Hepatocyte (in vitro differentiated cells): ENCODE results near the gene GTF2IRD2.
"Not testable (repeated sequence)": the region's sequence is repeated elsewhere in the genome, so short reads cannot be mapped to it uniquely, and the experiment has no call there.

Experiments
- EZH2phosphoT487 ChIP-seq: fragments of 200-600 bp; sonication (generic); IDR thresholded peaks from one replicate; pipeline ENCODE4 v1.6.1; 2018; ENCODE audit warnings: antibody characterized with exemption, mild to moderate bottlenecking, low read depth, moderate library complexity; ENCODE audit not compliant: unreplicated experiment, severe bottlenecking
- TF ChIP-seq, protein P1 (sequence below): fragments of 200-600 bp; sonication (generic); IDR thresholded peaks from 2 replicates; pipeline ENCODE4 v1.5.1; 2016; ENCODE audit warnings: antibody characterized with exemption, mild to moderate bottlenecking; ENCODE audit not compliant: poor library complexity

DNA sequence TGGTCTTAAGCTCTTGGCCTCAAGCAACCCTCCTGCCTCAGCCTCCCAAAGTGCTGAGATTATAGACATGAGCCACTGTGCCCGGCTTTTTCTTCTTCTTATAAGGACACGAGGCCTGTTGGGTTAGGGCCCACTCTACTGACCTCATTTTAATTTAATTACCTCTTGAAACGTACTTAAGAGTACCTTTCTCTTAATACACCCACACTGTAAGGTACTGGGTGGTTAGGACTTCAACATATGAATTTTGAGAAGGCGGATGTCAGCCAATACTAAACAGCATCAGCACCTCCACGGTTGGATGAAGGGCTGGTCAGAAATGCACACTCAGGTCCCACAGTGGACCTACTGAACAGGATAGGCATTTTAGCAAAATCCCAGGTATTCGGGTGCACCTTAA, 69.7 kb downstream of the GTF2IRD2 start:
- TF ChIP-seq, protein P1, sequence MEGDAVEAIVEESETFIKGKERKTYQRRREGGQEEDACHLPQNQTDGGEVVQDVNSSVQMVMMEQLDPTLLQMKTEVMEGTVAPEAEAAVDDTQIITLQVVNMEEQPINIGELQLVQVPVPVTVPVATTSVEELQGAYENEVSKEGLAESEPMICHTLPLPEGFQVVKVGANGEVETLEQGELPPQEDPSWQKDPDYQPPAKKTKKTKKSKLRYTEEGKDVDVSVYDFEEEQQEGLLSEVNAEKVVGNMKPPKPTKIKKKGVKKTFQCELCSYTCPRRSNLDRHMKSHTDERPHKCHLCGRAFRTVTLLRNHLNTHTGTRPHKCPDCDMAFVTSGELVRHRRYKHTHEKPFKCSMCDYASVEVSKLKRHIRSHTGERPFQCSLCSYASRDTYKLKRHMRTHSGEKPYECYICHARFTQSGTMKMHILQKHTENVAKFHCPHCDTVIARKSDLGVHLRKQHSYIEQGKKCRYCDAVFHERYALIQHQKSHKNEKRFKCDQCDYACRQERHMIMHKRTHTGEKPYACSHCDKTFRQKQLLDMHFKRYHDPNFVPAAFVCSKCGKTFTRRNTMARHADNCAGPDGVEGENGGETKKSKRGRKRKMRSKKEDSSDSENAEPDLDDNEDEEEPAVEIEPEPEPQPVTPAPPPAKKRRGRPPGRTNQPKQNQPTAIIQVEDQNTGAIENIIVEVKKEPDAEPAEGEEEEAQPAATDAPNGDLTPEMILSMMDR: not testable (repeated sequence)
- not testable (repeated sequence) for TF ChIP-seq EZH2phosphoT487
